Liver (tissue), 9 donors: ENCODE results near the gene EXOC6. TPM values are rescaled to one million over a fixed set of nuclear protein-coding genes. Genes with fewer than 3 reads are reported as not detected.

Experiments
- DNase-seq: peaks from one replicate; pipeline ENCODE4 v3.0.0-alpha.2; 2017; ENCODE audit warnings: low spot score
- H3K27ac ChIP-seq, 2 donors: one replicate each; pipeline ENCODE4 v1.7.0; 2013; ENCODE audit warnings: inconsistent platforms in 2 of 2, low read length in 2 of 2, control low read depth in 1 of 2, low read depth in 1 of 2, mild to moderate bottlenecking in 1 of 2
- H3K27me3 ChIP-seq, 4 donors: one replicate each; pipeline versions ENCODE4 v1.6.1 to v1.7.0; 2013; ENCODE audit warnings: low read length in 3 of 4, inconsistent platforms in 1 of 4, mild to moderate bottlenecking in 1 of 4, moderate library complexity in 1 of 4; ENCODE audit not compliant: control insufficient read depth in 4 of 4, insufficient read depth in 4 of 4
- H3K36me3 ChIP-seq, 4 donors: one replicate each; pipeline versions ENCODE4 v1.6.1 to v1.7.0; 2013; ENCODE audit warnings: low read length in 3 of 4, mild to moderate bottlenecking in 3 of 4, low read depth in 1 of 4, moderate library complexity in 1 of 4; ENCODE audit not compliant: control insufficient read depth in 4 of 4, insufficient read depth in 3 of 4
- H3K4me1 ChIP-seq, 4 donors: one replicate each; pipeline versions ENCODE4 v1.6.1 to v1.7.0; 2013; ENCODE audit warnings: low read length in 3 of 4, mild to moderate bottlenecking in 3 of 4, moderate library complexity in 1 of 4; ENCODE audit not compliant: control insufficient read depth in 4 of 4, insufficient read depth in 4 of 4
- H3K4me3 ChIP-seq, 3 donors: one replicate each; pipeline versions ENCODE4 v1.6.1 to v1.7.0; 2013; ENCODE audit warnings: low read length in 3 of 3, control low read depth in 1 of 3, low read depth in 1 of 3, mild to moderate bottlenecking in 1 of 3
- H3K9ac ChIP-seq, 2 donors: one replicate each; pipeline ENCODE4 v1.7.0; 2013; ENCODE audit warnings: low read length in 2 of 2, mild to moderate bottlenecking in 2 of 2, moderate library complexity in 2 of 2, control low read depth in 1 of 2, low read depth in 1 of 2
- H3K9me3 ChIP-seq, 4 donors: one replicate each; pipeline versions ENCODE4 v1.6.1 to v1.7.0; 2013; ENCODE audit warnings: low read length in 3 of 4; ENCODE audit not compliant: control insufficient read depth in 4 of 4
- EGR1 ChIP-seq, 2 donors: IDR thresholded peaks; 2 replicates each; pipeline ENCODE4 v1.6.1; 2016 to 2018; ENCODE audit warnings: antibody characterized with exemption in 2 of 2, low read depth in 2 of 2
- FOXA1 ChIP-seq: IDR thresholded peaks from 2 replicates; pipeline ENCODE4 v1.6.1; 2016; ENCODE audit warnings: antibody characterized with exemption
- GABPA ChIP-seq, 2 donors: IDR thresholded peaks in 1 of 2; conservative IDR thresholded peaks in 1 of 2; 2 replicates each; pipeline ENCODE4 v1.6.1; 2016; ENCODE audit warnings: antibody characterized with exemption in 2 of 2, mild to moderate bottlenecking in 1 of 2, moderate library complexity in 1 of 2
- HNF4A ChIP-seq, 2 donors: conservative IDR thresholded peaks; 2 replicates each; pipeline ENCODE4 v1.6.1; 2016; ENCODE audit warnings: antibody characterized with exemption in 2 of 2, mild to moderate bottlenecking in 2 of 2
- HNF4G ChIP-seq: IDR thresholded peaks from 2 replicates; pipeline ENCODE4 v1.6.1; 2016; ENCODE audit warnings: antibody characterized with exemption
- JUND ChIP-seq, 2 donors: IDR thresholded peaks; 2 replicates each; pipeline ENCODE4 v1.6.1; 2016; ENCODE audit warnings: antibody characterized with exemption in 2 of 2
- RAD21 ChIP-seq, 2 donors: IDR thresholded peaks; 2 replicates each; pipeline ENCODE4 v1.6.1; 2016; ENCODE audit warnings: antibody characterized with exemption in 2 of 2, mild to moderate bottlenecking in 2 of 2
- SP1 ChIP-seq: IDR thresholded peaks from 2 replicates; pipeline ENCODE4 v1.6.1; 2018; ENCODE audit warnings: antibody characterized with exemption, mild to moderate bottlenecking
- WGBS: extraction: QIAGEN DNeasy Blood & Tissue Kit; methylation state at CpG from one replicate; pipeline ENCODE4 v1.1.7; 2013; 5-methylcytosine and 5-hydroxymethylcytosine counted together
- polyA plus RNA-seq, 2 donors: library from polyadenylated mRNA; stranded (reverse) in 1 of 2; unstranded in 1 of 2; fragments of 200-250 nt in 1 of 2; fragments of >200 nt in 1 of 2; fragmentation: Nextera tagmentation in 1 of 2; extraction: Ambion mirVana in 1 of 2; gene quantifications; one replicate each; pipeline versions ENCODE4 v1.2.1 to v1.2.3, GENCODE V29; 2013 to 2015
- total RNA-seq, 2 donors: library from RNA; depleted of rRNA; stranded (reverse); fragments of >200 nt; gene quantifications; one replicate each; pipeline ENCODE4 v1.2.3, GENCODE V29; 2014
- TF ChIP-seq, protein P1 (sequence below): IDR thresholded peaks from 2 replicates; pipeline ENCODE4 v1.6.1; 2016; ENCODE audit warnings: antibody characterized with exemption
- TF ChIP-seq, protein P2 (sequence below): fragments of 150-350 bp; IDR thresholded peaks from 2 replicates; pipeline ENCODE4 v1.5.1; 2017; ENCODE audit warnings: improper control_type of control experiment, low read depth, low read length; ENCODE audit not compliant: missing input control
- TF ChIP-seq, protein P3 (sequence below): IDR thresholded peaks from 2 replicates; pipeline ENCODE4 v1.6.1; 2016; ENCODE audit warnings: antibody characterized with exemption
- TF ChIP-seq, protein P4 (sequence below): IDR thresholded peaks from 2 replicates; pipeline ENCODE4 v1.6.1; 2016; ENCODE audit warnings: antibody characterized with exemption
- donor health status: healthy.
- donor health status: healthy.
- donor health status: healthy.
- donor health status: healthy.
- donor health status: healthy.

The EXOC6 gene
- total and polyA plus RNA-seq, 4 donors: 6.5 to 35.4 (median 8.4) TPM

DNA sequence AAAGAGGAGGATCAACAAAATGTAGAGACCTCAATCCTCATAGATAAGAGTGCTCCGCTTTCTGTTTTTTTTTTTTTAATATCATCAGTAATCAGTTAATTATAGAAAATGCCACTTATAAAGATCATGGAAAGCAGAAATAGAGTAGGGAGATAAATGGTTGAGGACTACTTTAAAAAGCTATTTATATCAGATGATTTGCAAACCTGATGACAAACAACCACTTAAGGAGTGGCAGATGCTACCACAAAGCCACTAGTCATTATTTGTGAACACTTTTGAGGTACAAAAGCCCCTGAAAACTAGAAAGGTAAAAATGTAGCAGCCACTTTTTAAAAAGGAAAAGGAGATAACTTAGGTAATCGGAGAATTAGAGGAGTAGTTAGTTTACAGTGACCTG lies 113.3 kb downstream of the EXOC6 start (continued):
- TF ChIP-seq, protein P1, sequence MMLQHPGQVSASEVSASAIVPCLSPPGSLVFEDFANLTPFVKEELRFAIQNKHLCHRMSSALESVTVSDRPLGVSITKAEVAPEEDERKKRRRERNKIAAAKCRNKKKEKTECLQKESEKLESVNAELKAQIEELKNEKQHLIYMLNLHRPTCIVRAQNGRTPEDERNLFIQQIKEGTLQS: no peak
- no peak for TF ChIP-seq HNF4G
- no peak for TF ChIP-seq GABPA (IDR thresholded peaks at IDR 0.05 in 1 of 2, conservative IDR thresholded peaks at IDR 0.05 in 1 of 2)
- TF ChIP-seq SP1: no peak

DNA sequence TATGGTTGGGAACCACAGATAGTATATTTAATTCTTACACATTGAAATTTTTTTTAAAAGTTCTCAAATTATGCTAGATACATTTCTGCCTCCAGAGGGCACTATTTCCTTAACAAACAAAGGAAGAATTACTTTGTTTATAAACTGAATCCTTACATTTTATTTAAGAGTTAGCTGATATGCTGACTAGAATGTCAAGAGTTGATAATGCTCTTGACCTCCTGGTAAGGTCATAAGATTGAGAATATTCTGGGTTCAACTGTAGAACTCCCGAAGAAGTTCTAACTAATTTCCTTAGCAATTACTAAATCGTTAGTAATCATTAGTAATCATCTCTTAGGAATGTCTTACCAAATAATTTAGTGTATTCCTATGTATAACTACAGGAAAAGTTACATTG lies 117.0 kb downstream of the EXOC6 start:
- H3K4me1 ChIP-seq: no peaks in the 10 kb centered on the region
- TF ChIP-seq JUND (IDR thresholded peaks at IDR 0.05) (no peak), RAD21 (IDR thresholded peaks at IDR 0.05) (peak; percentile 60 to 68)
- TF ChIP-seq, protein P2, sequence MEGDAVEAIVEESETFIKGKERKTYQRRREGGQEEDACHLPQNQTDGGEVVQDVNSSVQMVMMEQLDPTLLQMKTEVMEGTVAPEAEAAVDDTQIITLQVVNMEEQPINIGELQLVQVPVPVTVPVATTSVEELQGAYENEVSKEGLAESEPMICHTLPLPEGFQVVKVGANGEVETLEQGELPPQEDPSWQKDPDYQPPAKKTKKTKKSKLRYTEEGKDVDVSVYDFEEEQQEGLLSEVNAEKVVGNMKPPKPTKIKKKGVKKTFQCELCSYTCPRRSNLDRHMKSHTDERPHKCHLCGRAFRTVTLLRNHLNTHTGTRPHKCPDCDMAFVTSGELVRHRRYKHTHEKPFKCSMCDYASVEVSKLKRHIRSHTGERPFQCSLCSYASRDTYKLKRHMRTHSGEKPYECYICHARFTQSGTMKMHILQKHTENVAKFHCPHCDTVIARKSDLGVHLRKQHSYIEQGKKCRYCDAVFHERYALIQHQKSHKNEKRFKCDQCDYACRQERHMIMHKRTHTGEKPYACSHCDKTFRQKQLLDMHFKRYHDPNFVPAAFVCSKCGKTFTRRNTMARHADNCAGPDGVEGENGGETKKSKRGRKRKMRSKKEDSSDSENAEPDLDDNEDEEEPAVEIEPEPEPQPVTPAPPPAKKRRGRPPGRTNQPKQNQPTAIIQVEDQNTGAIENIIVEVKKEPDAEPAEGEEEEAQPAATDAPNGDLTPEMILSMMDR: peak; percentile 65
- TF ChIP-seq, protein P3, sequence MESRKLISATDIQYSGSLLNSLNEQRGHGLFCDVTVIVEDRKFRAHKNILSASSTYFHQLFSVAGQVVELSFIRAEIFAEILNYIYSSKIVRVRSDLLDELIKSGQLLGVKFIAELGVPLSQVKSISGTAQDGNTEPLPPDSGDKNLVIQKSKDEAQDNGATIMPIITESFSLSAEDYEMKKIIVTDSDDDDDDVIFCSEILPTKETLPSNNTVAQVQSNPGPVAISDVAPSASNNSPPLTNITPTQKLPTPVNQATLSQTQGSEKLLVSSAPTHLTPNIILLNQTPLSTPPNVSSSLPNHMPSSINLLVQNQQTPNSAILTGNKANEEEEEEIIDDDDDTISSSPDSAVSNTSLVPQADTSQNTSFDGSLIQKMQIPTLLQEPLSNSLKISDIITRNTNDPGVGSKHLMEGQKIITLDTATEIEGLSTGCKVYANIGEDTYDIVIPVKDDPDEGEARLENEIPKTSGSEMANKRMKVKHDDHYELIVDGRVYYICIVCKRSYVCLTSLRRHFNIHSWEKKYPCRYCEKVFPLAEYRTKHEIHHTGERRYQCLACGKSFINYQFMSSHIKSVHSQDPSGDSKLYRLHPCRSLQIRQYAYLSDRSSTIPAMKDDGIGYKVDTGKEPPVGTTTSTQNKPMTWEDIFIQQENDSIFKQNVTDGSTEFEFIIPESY: no peak
- no peaks in the 10 kb centered on the region for H3K27me3 ChIP-seq
- H3K9me3 ChIP-seq: no peaks in the 10 kb centered on the region
- H3K27ac ChIP-seq: no peak overlapping the region
- no peaks in the 10 kb centered on the region for H3K36me3 ChIP-seq
- DNase-seq: no peak
- H3K4me3 ChIP-seq: no peak overlapping the region
- WGBS: 78% methylated on average over 2 of the region's 2 CpGs
- H3K9ac ChIP-seq: no peak overlapping the region

DNA sequence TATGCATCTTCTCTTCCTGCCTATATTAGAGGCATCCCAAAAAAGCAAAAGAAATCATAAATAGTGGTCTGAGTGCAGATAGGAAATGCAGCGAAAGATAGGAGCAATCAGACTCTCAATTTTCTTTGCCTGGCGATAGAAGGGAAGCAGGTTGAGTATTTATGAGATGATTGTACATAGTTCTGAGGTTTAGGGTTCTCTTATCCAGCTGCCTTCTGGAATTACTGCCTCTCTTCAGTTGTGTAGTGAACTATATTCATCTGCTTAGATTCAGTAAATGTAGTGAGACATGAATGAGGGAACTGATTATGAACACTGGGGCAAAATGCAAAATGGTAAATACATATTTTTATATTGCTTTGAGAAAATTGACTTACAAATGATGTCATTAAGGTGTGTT lies 119.3 kb downstream of the EXOC6 start:
- no peak for DNase-seq
- no peak overlapping the region for H3K27ac ChIP-seq
- H3K36me3 ChIP-seq: no peaks in the 10 kb centered on the region
- H3K4me1 ChIP-seq: no peaks in the 10 kb centered on the region
- WGBS: 92% methylated on average over 2 of the region's 2 CpGs
- H3K9me3 ChIP-seq: no peaks in the 10 kb centered on the region
- H3K27me3 ChIP-seq: no peaks in the 10 kb centered on the region
- H3K4me3 ChIP-seq: no peak overlapping the region
- no peak overlapping the region for H3K9ac ChIP-seq
- TF ChIP-seq, protein P2: no peak
- TF ChIP-seq EGR1 (IDR thresholded peaks at IDR 0.05; ENCODE audit: low read depth in 2 of 2): no peak
- TF ChIP-seq SP1: no peak
- TF ChIP-seq, protein P1: no peak
- no peak for TF ChIP-seq GABPA (IDR thresholded peaks at IDR 0.05 in 1 of 2, conservative IDR thresholded peaks at IDR 0.05 in 1 of 2)
- no peak for TF ChIP-seq FOXA1
- TF ChIP-seq HNF4A (conservative IDR thresholded peaks at IDR 0.05): no peak
- TF ChIP-seq, protein P3: no peak
- TF ChIP-seq, protein P4, sequence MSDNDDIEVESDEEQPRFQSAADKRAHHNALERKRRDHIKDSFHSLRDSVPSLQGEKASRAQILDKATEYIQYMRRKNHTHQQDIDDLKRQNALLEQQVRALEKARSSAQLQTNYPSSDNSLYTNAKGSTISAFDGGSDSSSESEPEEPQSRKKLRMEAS: no peak
